Measurements from ENCODE around the gene R3HDM1.

DNA sequence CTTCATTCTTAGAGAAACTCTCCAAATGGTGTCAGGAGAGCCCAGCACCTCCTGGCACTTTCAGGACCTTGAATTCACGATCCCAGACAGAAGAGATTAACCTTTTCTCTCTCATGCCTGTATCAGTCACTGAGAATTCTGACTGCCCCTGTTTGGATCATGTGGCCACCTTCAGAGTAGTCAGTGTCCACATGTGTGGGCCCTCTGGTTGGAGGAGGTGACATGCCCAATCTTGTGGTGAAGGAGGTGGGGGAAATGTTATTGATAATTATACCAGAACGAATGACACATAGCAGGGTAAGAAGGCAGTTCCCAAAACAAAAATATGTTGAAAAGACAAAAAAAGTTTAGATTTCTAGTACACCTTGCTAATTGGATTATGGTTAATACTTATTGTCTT lies 242.0 kb downstream of the R3HDM1 start:
- no peak for TF ChIP-seq GATA2 (IDR thresholded peaks at IDR 0.05; ENCODE audit: low read depth, low read length)
- TF ChIP-seq GATA3 (IDR thresholded peaks at IDR 0.05; ENCODE audit: low read depth, low read length): no peak

Measured in SH-SY5Y (cell line).